Measurements from ENCODE around the gene MYDGF.
"Not testable (repeated sequence)": the region's sequence is repeated elsewhere in the genome, so short reads cannot be mapped to it uniquely, and the experiment has no call there.

The MYDGF gene

GRCh38 chr19:4699826-4700692 lies 29.9 kb upstream of the MYDGF start:
- DNase-seq (ENCODE audit: low spot score), result no peak

GRCh38 chr19:4697304-4697703 lies 27.2 kb upstream of the MYDGF start:
- DNase-seq (ENCODE audit: low spot score), result no peak

- DNase-seq (ENCODE audit: low spot score), result peak; percentile 50
These were observed 25.1 kb upstream of the MYDGF start for GRCh38 chr19:4695224-4695731.

- peak; percentile 61 for DNase-seq (ENCODE audit: low spot score)
These were observed 24.3 kb upstream of the MYDGF start for GRCh38 chr19:4694211-4694987.

GRCh38 chr19:4693471-4694121 lies 23.5 kb upstream of the MYDGF start:
- no peak for DNase-seq (ENCODE audit: low spot score)

- no peak for DNase-seq (ENCODE audit: low spot score)
These were observed 22.9 kb upstream of the MYDGF start for GRCh38 chr19:4693078-4693350.

GRCh38 chr19:4692251-4693077 lies 22.3 kb upstream of the MYDGF start:
- no peak for DNase-seq (ENCODE audit: low spot score)

- no peak for DNase-seq (ENCODE audit: low spot score)
These were observed 21.2 kb upstream of the MYDGF start for GRCh38 chr19:4691373-4691772.

GRCh38 chr19:4690361-4690760 lies 20.2 kb upstream of the MYDGF start:
- no peak for DNase-seq (ENCODE audit: low spot score)

GRCh38 chr19:4689403-4689802 lies 19.3 kb upstream of the MYDGF start:
- no peak for DNase-seq (ENCODE audit: low spot score)

- DNase-seq (ENCODE audit: low spot score), result no peak
These were observed 18.4 kb upstream of the MYDGF start for GRCh38 chr19:4688587-4688986.

- DNase-seq (ENCODE audit: low spot score), result no peak
These were observed 17.3 kb upstream of the MYDGF start for GRCh38 chr19:4687396-4687795.

GRCh38 chr19:4686700-4687099 lies 16.6 kb upstream of the MYDGF start:
- no peak for DNase-seq (ENCODE audit: low spot score)

GRCh38 chr19:4684312-4685095 lies 14.4 kb upstream of the MYDGF start:
- DNase-seq (ENCODE audit: low spot score), result peak; percentile 11

GRCh38 chr19:4682417-4683200 lies 12.5 kb upstream of the MYDGF start:
- no peak for DNase-seq (ENCODE audit: low spot score)

GRCh38 chr19:4680021-4680420 lies 9.9 kb upstream of the MYDGF start:
- DNase-seq (ENCODE audit: low spot score), result not testable (repeated sequence)

- DNase-seq (ENCODE audit: low spot score), result no peak
These were observed 9.0 kb upstream of the MYDGF start for GRCh38 chr19:4678881-4679790.

- DNase-seq (ENCODE audit: low spot score), result peak; percentile 11
These were observed 7.0 kb upstream of the MYDGF start for GRCh38 chr19:4676955-4677731.
